ENCODE results near the gene NECAB3.

The NECAB3 gene

GRCh38 chr20:33677991-33678702 lies 3.9 kb upstream of the NECAB3 start:
- DNase-seq, result no peak

- no peak for DNase-seq
These were observed 2.7 kb upstream of the NECAB3 start for GRCh38 chr20:33676652-33677645.

DNA sequence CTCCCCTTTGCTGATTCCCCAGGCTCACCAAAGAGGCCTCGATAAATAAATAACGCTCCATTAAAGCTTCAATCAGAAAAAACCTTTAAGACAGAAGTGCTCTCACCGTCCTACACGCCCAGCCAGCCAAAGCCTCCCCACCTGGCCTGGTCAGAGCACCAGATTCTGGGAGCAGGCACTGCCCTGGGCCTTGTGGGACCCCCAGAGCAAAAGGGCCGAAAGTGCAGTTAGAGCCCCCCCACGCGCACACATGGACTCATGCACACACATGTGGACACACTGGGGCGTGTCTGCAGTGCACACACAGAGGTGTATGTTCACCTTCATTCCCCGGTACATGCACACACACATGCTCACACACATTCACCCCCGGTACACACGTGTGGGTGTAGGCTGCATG lies 1.9 kb upstream of the NECAB3 start:
- no peak for DNase-seq

- no peak for DNase-seq
These were observed 1.1 kb upstream of the NECAB3 start for GRCh38 chr20:33675136-33675959.

GRCh38 chr20:33673410-33674293 lies 576 bp downstream of the NECAB3 start:
- DNase-seq, result peak in 1 of 6 experiments; percentile 24

- no peak for DNase-seq
These were observed 1.2 kb downstream of the NECAB3 start for GRCh38 chr20:33673114-33673409.

DNA sequence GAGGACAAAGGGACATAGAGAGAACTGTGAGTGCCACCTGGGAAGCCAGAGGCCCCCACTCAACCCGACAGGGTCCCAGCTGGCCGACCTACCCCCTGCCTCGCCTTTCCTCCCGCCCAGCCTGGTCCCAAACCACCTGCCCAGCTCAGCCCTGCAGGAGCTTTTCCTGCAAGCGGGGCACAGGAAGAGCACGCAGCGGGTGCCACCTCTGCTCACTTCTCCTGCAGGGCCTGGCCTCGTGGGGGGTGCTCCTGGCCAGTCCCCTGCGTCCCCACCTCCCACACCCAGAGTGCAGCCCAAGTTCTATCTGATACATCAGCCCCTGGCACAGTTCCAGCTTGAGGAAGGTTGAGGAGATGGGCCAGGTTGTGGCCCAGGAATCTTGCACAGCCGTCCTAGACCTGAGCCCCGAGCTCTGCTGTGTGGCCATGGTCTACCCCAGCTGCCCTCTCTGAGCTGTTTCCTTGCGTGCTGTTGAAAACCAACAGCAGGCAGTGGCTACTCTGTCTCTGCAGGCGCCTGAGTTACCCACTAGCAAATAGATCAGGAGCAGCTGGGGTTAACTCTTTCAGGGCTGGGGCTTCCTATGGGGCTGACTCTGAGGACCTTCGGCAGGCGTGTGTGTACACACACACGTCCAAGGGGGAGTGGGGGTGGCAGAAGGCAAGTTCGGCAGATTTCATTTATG lies 1.7 kb downstream of the NECAB3 start:
- no peak for DNase-seq

DNA sequence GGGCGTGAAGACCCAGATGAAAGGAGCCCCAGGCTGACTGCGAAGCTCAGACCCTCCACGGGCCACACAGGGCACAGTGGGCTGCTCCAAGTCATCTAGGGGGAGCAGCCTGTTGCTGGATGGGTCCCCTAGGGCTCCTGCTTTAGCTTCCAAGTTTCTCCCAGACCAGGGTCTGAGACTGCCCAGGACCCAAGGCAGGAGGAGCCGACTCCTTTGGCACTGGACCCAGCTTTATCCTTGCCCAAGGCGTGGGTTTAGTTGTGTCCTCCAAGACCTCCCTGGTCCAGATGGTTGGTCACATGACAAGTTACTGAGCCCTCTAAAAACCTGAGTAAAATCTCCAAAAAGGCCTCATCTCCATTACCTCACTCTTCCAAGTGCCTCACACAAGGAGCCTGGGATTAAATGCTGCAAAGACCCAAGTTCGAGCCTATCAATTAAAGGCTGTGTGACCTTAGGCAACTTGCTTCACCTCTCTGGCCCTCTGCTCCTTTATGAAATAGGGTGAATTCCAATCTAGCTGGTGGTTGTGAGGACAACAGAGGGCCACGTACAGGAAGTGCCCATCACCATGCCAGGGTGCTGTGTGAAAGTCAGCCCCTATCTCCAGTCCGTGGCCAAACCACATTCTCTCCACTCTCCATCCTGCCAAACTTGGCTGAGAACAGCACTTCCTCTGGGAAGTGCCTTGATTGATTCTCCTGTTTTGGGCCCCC lies 2.5 kb downstream of the NECAB3 start:
- no peak for DNase-seq

GRCh38 chr20:33670715-33671499 lies 3.3 kb downstream of the NECAB3 start:
- no peak for DNase-seq

GRCh38 chr20:33669873-33670640 lies 4.2 kb downstream of the NECAB3 start:
- no peak for DNase-seq

DNA sequence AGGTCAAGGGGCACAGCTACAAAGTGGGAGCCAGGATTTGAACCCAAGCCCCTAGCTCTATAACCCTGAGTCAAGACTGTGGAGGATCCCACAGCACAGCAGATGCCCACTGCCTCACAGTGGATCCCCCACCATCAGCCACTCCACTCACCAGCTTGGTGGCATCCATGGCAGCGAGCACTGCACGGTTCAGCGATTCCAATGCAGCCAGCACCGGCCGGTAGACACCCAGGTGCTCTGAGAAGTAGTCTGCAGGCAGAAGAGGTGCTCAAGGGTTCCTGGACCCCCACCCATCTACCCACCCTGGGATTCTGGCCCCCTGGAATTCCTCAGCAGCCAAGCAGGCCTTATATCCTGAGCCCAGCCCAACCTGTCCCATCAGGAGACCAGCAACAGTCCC lies 5.0 kb downstream of the NECAB3 start:
- DNase-seq, result no peak

- no peak for DNase-seq
These were observed 5.6 kb downstream of the NECAB3 start for GRCh38 chr20:33668466-33669155.

- DNase-seq, result peak; percentile 54 to 74 (median 66)
These were observed 6.4 kb downstream of the NECAB3 start for GRCh38 chr20:33667676-33668465.

DNA sequence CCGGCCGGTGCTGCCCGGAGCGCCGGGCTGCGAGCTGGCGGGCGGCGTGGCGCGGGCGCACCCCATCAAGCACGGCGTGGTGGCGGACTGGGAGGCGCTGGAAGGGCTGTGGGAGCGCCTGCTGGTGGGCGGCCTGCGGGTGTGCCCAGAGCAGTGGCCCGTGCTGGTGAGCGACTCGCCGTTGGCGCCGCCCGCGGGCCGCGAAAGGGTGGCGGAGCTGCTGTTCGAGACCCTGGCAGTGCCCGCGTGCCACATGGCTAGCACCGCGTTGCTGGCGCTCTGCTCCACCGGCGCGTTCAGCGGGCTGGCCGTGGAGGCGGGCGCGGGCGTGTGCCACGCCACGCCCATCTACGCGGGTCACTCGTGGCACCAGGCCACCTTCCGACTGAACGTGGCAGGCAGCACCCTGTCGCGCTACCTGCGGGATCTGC lies 7.0 kb downstream of the NECAB3 start:
- peak in 5 of 6 experiments; percentile 11 to 59 (median 40) for DNase-seq

- peak; percentile 30 to 77 (median 62) for DNase-seq
These were observed 7.7 kb downstream of the NECAB3 start, which contains the start of gene ACTL10 for GRCh38 chr20:33666293-33667244. Gene ACTL10 (plus strand): TSS chr20:33666943. CDS start chr20:33667498, 555 bp downstream.

DNA sequence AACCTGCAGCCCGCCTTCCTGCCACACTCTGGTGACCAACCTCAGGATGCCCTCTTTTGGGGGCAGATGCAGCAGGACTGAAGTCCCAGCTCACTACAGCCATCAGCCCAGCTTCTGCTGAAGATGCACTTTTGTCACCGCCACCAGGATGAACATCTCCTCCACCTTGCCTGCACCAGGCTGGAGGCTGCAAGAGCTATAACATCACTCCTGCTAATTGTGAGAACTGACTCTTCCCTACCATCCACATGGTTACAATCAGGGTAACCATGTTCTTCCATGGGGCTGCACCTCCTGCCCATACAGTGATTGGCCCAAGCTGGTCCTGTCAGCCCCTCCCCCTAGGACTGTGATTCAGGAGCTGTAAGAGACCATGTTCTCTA lies 9.5 kb downstream of the NECAB3 start:
- DNase-seq, result peak in 1 of 6 experiments; percentile 25

Measured in stimulated activated naive CD4-positive, alpha-beta T cell (primary cell).